ENCODE data around the gene IRF2BP1. TPM values are rescaled to one million over a fixed set of nuclear protein-coding genes. Genes with fewer than 3 reads are reported as not detected.

The IRF2BP1 gene
- total and polyA plus RNA-seq, 2 of the 13 experiments (the other 11 are each of a cell fraction or from before 2014, with no cell fraction given): 4.3 to 14.3 TPM

GRCh38 chr19:45882652-45883585 lies 3.0 kb downstream of the IRF2BP1 start (continued):
- TF ChIP-seq PAF1 (CRISPR knock-in tag; IDR thresholded peaks at IDR 0.05) (peak; percentile 36), RELA (CRISPR knock-in tag; IDR thresholded peaks at IDR 0.05) (0 out of 2 replicates have a peak, but pooled peaks have one; percentile 77), SKI (IDR thresholded peaks at IDR 0.05; ENCODE audit: partially characterized antibody) (peak; percentile 78), TFDP2 (CRISPR knock-in tag; IDR thresholded peaks at IDR 0.05) (peak; percentile 58; the same call in 1 of the 2 replicates), ZNF484 (CRISPR knock-in tag; IDR thresholded peaks at IDR 0.05; ENCODE audit: borderline replicate concordance, low read depth) (no peak), ZKSCAN8 (CRISPR knock-in tag; IDR thresholded peaks at IDR 0.05; ENCODE audit: borderline replicate concordance) (peak; percentile 42), TRIM24 (CRISPR knock-in tag; IDR thresholded peaks at IDR 0.05) (no peak), MLLT10 (CRISPR knock-in tag; IDR thresholded peaks at IDR 0.05) (no peak), NRL (CRISPR knock-in tag; IDR thresholded peaks at IDR 0.05; ENCODE audit: borderline replicate concordance) (0 out of 2 replicates have a peak, but pooled peaks have one; percentile 29), SMAD1 (CRISPR knock-in tag; IDR thresholded peaks at IDR 0.05; ENCODE audit: borderline replicate concordance, low read depth) (peak; percentile 55; the same call in 1 of the 2 replicates), MAF1 (CRISPR knock-in tag; IDR thresholded peaks at IDR 0.05; ENCODE audit: borderline replicate concordance) (no peak; the same call in 1 of the 2 replicates), TSC22D2 (CRISPR knock-in tag; IDR thresholded peaks at IDR 0.05; ENCODE audit: borderline replicate concordance) (0 out of 2 replicates have a peak, but pooled peaks have one; percentile 59), MAFK (conservative IDR thresholded peaks at IDR 0.05 in 1 of 2, IDR thresholded peaks at IDR 0.05 in 1 of 2; ENCODE audit: low read length in 2 of 2) (no peak), ZSCAN31 (CRISPR knock-in tag; IDR thresholded peaks at IDR 0.05; ENCODE audit: low read depth) (peak; percentile 83), RARA (CRISPR knock-in tag; IDR thresholded peaks at IDR 0.05) (peak; percentile 90), ZNF558 (CRISPR knock-in tag; IDR thresholded peaks at IDR 0.05; ENCODE audit: borderline replicate concordance) (peak; percentile 56), ZBTB8A (CRISPR knock-in tag; IDR thresholded peaks at IDR 0.05; ENCODE audit: borderline replicate concordance, low read depth) (no peak), ZNF790 (CRISPR knock-in tag; IDR thresholded peaks at IDR 0.05; ENCODE audit: borderline replicate concordance) (no peak), NCOR1 (IDR thresholded peaks at IDR 0.05; ENCODE audit: borderline replicate concordance, low read length) (peak; percentile 72), ZNF44 (CRISPR knock-in tag; IDR thresholded peaks at IDR 0.05) (peak; percentile 87; the same call in 1 of the 2 replicates), ATRX (CRISPR knock-in tag; IDR thresholded peaks at IDR 0.05; ENCODE audit: borderline replicate concordance) (no peak)
- TF ChIP-seq, protein P1, sequence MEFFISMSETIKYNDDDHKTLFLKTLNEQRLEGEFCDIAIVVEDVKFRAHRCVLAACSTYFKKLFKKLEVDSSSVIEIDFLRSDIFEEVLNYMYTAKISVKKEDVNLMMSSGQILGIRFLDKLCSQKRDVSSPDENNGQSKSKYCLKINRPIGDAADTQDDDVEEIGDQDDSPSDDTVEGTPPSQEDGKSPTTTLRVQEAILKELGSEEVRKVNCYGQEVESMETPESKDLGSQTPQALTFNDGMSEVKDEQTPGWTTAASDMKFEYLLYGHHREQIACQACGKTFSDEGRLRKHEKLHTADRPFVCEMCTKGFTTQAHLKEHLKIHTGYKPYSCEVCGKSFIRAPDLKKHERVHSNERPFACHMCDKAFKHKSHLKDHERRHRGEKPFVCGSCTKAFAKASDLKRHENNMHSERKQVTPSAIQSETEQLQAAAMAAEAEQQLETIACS (CRISPR knock-in tag; IDR thresholded peaks at IDR 0.05): 0 out of 2 replicates have a peak, but pooled peaks have one; percentile 36
- TF ChIP-seq, protein P2, sequence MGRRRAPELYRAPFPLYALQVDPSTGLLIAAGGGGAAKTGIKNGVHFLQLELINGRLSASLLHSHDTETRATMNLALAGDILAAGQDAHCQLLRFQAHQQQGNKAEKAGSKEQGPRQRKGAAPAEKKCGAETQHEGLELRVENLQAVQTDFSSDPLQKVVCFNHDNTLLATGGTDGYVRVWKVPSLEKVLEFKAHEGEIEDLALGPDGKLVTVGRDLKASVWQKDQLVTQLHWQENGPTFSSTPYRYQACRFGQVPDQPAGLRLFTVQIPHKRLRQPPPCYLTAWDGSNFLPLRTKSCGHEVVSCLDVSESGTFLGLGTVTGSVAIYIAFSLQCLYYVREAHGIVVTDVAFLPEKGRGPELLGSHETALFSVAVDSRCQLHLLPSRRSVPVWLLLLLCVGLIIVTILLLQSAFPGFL (CRISPR knock-in tag; IDR thresholded peaks at IDR 0.05): no peak

Measured in HepG2 (cell line).